Parathyroid adenoma (tissue), 2 donors: ENCODE data around the gene FYN.

Experiments
- H2AFZ ChIP-seq: fragments of 300-600 bp; sonication (generic); one replicate; pipeline ENCODE4 v1.7.0; 2017; ENCODE audit warnings: antibody characterized with exemption, mild to moderate bottlenecking
- H3K27ac ChIP-seq: fragments of 300-600 bp; sonication (generic); one replicate; pipeline ENCODE4 v1.7.0; 2017
- H3K27me3 ChIP-seq: fragments of 300-600 bp; sonication (generic); one replicate; pipeline ENCODE4 v1.7.0; 2017; ENCODE audit warnings: low read length; ENCODE audit not compliant: control insufficient read depth, insufficient read depth
- H3K36me3 ChIP-seq: fragments of 300-600 bp; sonication (generic); one replicate; pipeline ENCODE4 v1.7.0; 2017; ENCODE audit warnings: low read length; ENCODE audit not compliant: control insufficient read depth, insufficient read depth
- H3K4me1 ChIP-seq: fragments of 300-600 bp; sonication (generic); one replicate; pipeline ENCODE4 v1.7.0; 2017; ENCODE audit warnings: control low read depth
- H3K4me2 ChIP-seq: fragments of 300-600 bp; sonication (generic); one replicate; pipeline ENCODE4 v1.7.0; 2017; ENCODE audit warnings: low read length
- H3K4me3 ChIP-seq: fragments of 300-600 bp; sonication (generic); one replicate; pipeline ENCODE4 v1.7.0; 2017; ENCODE audit warnings: low read depth, low read length
- H3K79me2 ChIP-seq: fragments of 300-600 bp; sonication (generic); one replicate; pipeline ENCODE4 v1.7.0; 2017; ENCODE audit warnings: control low read depth
- H3K9ac ChIP-seq: fragments of 300-600 bp; sonication (generic); one replicate; pipeline ENCODE4 v1.7.0; 2017; ENCODE audit warnings: mild to moderate bottlenecking
- H3K9me3 ChIP-seq: fragments of 300-600 bp; sonication (generic); one replicate; pipeline ENCODE4 v1.7.0; 2017; ENCODE audit warnings: low read length; ENCODE audit not compliant: control insufficient read depth
- CTCF ChIP-seq: fragments of 300-600 bp; sonication (generic); IDR thresholded peaks from one replicate; pipeline ENCODE4 v1.7.0; 2017; ENCODE audit warnings: antibody characterized with exemption, mild to moderate bottlenecking
- donor health status: primary hyperparathyroidism.

The FYN gene

DNA sequence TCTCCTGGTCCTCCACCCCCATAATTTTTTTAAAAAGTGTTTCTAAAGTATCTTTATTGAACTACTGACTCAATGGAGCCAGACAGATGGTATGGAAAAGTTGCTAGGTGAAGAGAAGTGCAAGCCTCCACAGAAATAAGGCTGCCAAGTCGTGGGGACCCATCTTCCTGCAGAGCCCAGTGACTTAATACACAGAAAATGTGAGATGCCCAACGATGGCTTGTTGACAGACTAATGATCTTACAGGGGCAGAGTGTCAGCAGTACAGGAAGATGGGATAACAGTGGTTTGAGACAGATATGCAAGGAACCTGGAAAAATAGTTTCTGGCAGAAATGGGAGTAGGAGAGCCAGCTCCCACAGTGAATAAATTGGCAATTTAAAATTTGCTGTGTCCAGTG, 43.3 kb downstream of the FYN start:
- peaks cover 12% of the 10 kb centered on the region for H3K4me1 ChIP-seq
- no peak overlapping the region for H2AFZ ChIP-seq
- H3K4me2 ChIP-seq: no peak overlapping the region
- H3K9me3 ChIP-seq: no peaks in the 10 kb centered on the region
- no peaks in the 10 kb centered on the region for H3K27me3 ChIP-seq
- TF ChIP-seq CTCF: no peak
- no peak overlapping the region for H3K27ac ChIP-seq
- peaks cover 5% of the 10 kb centered on the region for H3K79me2 ChIP-seq
- no peaks in the 10 kb centered on the region for H3K36me3 ChIP-seq
- H3K4me3 ChIP-seq: no peak overlapping the region
- H3K9ac ChIP-seq: no peak overlapping the region

DNA sequence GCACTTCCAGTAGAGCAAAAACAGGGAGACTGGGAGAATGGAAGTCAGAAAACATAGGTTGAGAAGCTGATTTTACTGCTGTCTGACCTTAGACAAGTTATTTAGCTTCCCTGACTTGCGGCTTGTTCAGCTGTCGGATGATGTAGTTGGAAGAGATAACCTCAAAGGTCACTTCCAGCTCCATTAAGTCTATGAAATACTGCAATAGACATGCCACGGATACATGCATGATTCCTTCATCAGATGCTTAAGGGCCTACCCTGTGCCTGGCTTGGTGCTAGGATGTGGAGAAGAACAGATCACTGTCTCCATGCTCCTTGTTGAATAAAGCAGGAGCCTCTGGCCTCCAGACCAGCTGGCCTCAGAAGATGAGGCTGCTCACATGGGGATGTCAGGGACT, 43.7 kb downstream of the FYN start:
- TF ChIP-seq CTCF: no peak
- no peak overlapping the region for H3K9ac ChIP-seq
- no peak overlapping the region for H3K4me3 ChIP-seq
- H3K9me3 ChIP-seq: no peaks in the 10 kb centered on the region
- no peak overlapping the region for H3K27ac ChIP-seq
- peaks cover 12% of the 10 kb centered on the region for H3K4me1 ChIP-seq
- no peaks in the 10 kb centered on the region for H3K27me3 ChIP-seq
- no peak overlapping the region for H3K4me2 ChIP-seq
- H2AFZ ChIP-seq: no peak overlapping the region
- peaks cover 5% of the 10 kb centered on the region for H3K79me2 ChIP-seq
- no peaks in the 10 kb centered on the region for H3K36me3 ChIP-seq

DNA sequence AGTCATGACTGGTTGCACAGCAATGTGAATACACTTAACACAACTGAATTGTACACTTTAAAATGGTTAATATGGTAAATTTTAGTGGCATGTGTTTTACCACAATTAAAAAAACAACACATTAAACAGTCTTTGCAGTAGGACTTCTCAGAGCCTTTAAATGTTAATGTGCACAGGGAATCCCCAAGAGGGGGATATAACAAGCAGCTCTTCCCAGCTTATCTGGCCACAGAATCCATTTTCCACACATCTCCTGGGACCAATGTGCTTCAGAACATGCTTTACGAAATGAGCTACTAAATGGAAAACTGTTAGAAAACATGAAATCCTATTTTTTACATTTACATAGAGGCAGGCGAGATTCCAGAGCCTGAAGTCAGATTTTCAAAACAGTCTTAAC, 44.4 kb downstream of the FYN start:
- Histone ChIP-seq H3K4me1 (peaks cover 13% of the 10 kb centered on the region), H3K4me2 (no peak overlapping the region), H3K9ac (no peak overlapping the region), H2AFZ (no peak overlapping the region), H3K9me3 (no peaks in the 10 kb centered on the region), H3K27ac (no peak overlapping the region), H3K27me3 (no peaks in the 10 kb centered on the region), H3K36me3 (no peaks in the 10 kb centered on the region), H3K79me2 (peaks cover 5% of the 10 kb centered on the region), H3K4me3 (no peak overlapping the region)
- no peak for TF ChIP-seq CTCF

DNA sequence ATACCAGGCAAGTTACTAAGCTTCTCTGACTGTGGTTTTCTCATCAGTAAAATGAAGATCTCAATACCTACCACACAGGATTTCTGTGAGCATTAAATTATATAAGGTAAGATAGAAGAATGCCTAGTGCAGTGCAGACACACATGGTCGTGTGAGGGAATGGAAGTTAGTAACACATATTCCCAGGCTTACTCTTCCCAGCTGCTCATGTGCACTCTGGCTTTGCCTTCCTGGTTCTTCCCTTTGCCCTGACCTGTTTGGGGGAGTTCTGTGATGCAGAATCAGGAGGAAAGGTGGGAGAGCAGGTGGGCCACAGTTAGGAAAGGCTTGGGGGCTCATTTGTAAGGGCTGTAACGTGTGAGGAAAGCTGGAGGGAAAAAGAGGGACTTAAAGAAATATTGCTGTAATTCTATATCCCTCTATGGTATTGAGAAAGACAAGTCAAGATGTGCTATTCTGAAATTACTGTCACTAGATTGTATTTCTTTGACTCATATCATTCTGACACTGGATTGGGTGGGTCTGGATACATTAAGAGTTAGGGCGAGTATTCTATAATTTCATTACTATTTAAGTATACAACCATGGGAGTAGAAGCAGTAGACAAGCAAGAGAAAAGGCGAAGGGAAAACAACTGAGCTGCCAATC, 47.7 kb downstream of the FYN start:
- Histone ChIP-seq H3K9ac (no peak overlapping the region), H3K27ac (no peak overlapping the region), H3K36me3 (no peaks in the 10 kb centered on the region), H3K4me3 (no peak overlapping the region), H3K27me3 (no peaks in the 10 kb centered on the region), H3K4me1 (peaks cover 10% of the 10 kb centered on the region), H3K79me2 (peaks cover 5% of the 10 kb centered on the region), H3K4me2 (no peak overlapping the region), H2AFZ (no peak overlapping the region), H3K9me3 (no peaks in the 10 kb centered on the region)
- no peak for TF ChIP-seq CTCF
